ENCODE data around the gene NELFA. TPM values are rescaled to one million over a fixed set of nuclear protein-coding genes. Genes with fewer than 3 reads are reported as not detected.

NELFA gene
- total and polyA plus RNA-seq, 2 of the 13 experiments (the other 11 are each of a cell fraction or from before 2014, with no cell fraction given) = 13.3 to 18.5 TPM

DNA sequence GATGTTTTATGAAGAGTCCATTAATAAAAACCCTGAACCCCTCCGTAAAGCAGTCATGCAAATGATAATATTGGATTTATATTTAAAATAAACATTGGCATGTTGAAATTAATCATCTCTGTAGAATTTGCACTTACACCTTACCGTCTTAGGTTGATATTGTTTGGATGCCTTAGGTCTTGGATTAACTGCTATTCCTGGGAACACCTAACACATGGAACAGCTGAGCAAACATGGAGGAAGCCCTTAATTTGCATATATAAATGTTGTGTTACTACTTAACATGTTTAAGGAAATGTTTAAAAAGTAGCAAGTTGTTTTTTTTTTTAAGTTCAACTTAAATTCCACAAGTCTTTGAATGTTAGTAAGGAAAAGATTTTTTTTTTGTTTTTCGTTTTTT, 75.1 kb downstream of the NELFA start:
- Histone ChIP-seq H3K36me3 (replicated peaks in 1 of 2; ENCODE audit: control insufficient read depth in 1 of 2, insufficient read depth in 2 of 2, low read length in 2 of 2) (peaks cover 31 to 67% of the 10 kb centered on the region in 2 experiments), H3K9me3 (ENCODE audit: low read length) (no peaks in the 10 kb centered on the region), H2AFZ (ENCODE audit: low read length) (no peak overlapping the region), H3K4me2 (ENCODE audit: low read depth, low read length) (no peak overlapping the region), H4K20me1 (ENCODE audit: insufficient read depth, low read length) (peaks cover 3% of the 10 kb centered on the region; the same call in 1 of the 2 replicates), H3K9ac (ENCODE audit: insufficient read depth, low read depth, low read length) (no peak overlapping the region), H3K79me2 (ENCODE audit: insufficient read depth, low read length) (no peaks in the 10 kb centered on the region), H3K4me3 (replicated peaks in 1 of 3; ENCODE audit: insufficient read depth in 1 of 3, low read depth in 2 of 3, low read length in 3 of 3) (no peak overlapping the region), H3K27me3 (ENCODE audit: control insufficient read depth in 1 of 2, insufficient read depth in 2 of 2, low read length in 2 of 2) (no peaks in the 10 kb centered on the region; a peak in 1 of 5 replicates), H3K27ac (ENCODE audit: extremely low read length, insufficient read depth, low read length) (no peak overlapping the region), H3K4me1 (ENCODE audit: insufficient read depth, low read length) (no peaks in the 10 kb centered on the region)
- intact Hi-C loops (cut with micrococcal nuclease; ENCODE audit: unreplicated experiment) = no loop called here
- no peak for DNase-seq (ENCODE audit: low spot score)
- in situ Hi-C loops (cut with HindIII; ENCODE audit: extremely low pct_ligation_motif_present, low pct_unique_long_range_greater_than_20kb) = no loop called here
- TF ChIP-seq, protein P1, sequence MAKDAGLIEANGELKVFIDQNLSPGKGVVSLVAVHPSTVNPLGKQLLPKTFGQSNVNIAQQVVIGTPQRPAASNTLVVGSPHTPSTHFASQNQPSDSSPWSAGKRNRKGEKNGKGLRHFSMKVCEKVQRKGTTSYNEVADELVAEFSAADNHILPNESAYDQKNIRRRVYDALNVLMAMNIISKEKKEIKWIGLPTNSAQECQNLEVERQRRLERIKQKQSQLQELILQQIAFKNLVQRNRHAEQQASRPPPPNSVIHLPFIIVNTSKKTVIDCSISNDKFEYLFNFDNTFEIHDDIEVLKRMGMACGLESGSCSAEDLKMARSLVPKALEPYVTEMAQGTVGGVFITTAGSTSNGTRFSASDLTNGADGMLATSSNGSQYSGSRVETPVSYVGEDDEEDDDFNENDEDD (CRISPR knock-in tag; IDR thresholded peaks at IDR 0.05; ENCODE audit: borderline replicate concordance) = no peak
- TF ChIP-seq ZZZ3 (CRISPR knock-in tag; IDR thresholded peaks at IDR 0.05; ENCODE audit: borderline replicate concordance) (no peak), HDAC2 (CRISPR knock-in tag; IDR thresholded peaks at IDR 0.05) (no peak), NFRKB (IDR thresholded peaks at IDR 0.05) (no peak), ZNF354B (CRISPR knock-in tag; IDR thresholded peaks at IDR 0.05) (no peak), HIVEP1 (CRISPR knock-in tag; IDR thresholded peaks at IDR 0.05) (no peak)
- TF ChIP-seq, protein P2, sequence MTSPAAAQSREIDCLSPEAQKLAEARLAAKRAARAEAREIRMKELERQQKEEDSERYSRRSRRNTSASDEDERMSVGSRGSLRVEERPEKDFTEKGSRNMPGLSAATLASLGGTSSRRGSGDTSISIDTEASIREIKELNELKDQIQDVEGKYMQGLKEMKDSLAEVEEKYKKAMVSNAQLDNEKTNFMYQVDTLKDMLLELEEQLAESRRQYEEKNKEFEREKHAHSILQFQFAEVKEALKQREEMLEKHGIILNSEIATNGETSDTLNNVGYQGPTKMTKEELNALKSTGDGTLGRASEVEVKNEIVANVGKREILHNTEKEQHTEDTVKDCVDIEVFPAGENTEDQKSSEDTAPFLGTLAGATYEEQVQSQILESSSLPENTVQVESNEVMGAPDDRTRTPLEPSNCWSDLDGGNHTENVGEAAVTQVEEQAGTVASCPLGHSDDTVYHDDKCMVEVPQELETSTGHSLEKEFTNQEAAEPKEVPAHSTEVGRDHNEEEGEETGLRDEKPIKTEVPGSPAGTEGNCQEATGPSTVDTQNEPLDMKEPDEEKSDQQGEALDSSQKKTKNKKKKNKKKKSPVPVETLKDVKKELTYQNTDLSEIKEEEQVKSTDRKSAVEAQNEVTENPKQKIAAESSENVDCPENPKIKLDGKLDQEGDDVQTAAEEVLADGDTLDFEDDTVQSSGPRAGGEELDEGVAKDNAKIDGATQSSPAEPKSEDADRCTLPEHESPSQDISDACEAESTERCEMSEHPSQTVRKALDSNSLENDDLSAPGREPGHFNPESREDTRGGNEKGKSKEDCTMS (CRISPR knock-in tag; conservative IDR thresholded peaks at IDR 0.05) = no peak
- TF ChIP-seq, protein P3, sequence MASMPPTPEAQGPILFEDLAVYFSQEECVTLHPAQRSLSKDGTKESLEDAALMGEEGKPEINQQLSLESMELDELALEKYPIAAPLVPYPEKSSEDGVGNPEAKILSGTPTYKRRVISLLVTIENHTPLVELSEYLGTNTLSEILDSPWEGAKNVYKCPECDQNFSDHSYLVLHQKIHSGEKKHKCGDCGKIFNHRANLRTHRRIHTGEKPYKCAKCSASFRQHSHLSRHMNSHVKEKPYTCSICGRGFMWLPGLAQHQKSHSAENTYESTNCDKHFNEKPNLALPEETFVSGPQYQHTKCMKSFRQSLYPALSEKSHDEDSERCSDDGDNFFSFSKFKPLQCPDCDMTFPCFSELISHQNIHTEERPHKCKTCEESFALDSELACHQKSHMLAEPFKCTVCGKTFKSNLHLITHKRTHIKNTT (CRISPR knock-in tag; IDR thresholded peaks at IDR 0.05) = no peak
- no TSS peak for BruUV-seq (replicated peaks)
- ATAC-seq = no peak
- ChIA-PET CTCF (ENCODE audit: low intra/inter-chr PET ratio, low total read pairs) (no interaction called here), POLR2A (no interaction called here)
- WGBS (ENCODE audit: low lambda C conversion rate) = 93% methylated on average over 3 of the region's 3 CpGs
- FAIRE-seq = no peak
